ENCODE results near the gene ZFP82.

GRCh38 chr19:36420961-36421748 lies 2.7 kb upstream of the ZFP82 start:
- no peak for TF ChIP-seq POLR2AphosphoS5 (IDR thresholded peaks at IDR 0.05; ENCODE audit: borderline replicate concordance, low read depth, low read length)
- no peak for TF ChIP-seq EZH2 (IDR thresholded peaks at IDR 0.05)
- no peak for TF ChIP-seq FOXP2 (optimal IDR thresholded peaks at IDR 0.05; ENCODE audit: control extremely low read depth, extremely low read length, insufficient read depth)
